ENCODE data around the gene SAPCD1. TPM values are rescaled to one million over a fixed set of nuclear protein-coding genes. Genes with fewer than 3 reads are reported as not detected.

Gene SAPCD1
- polyA plus RNA-seq, 1 of the 3 experiments (the other 2 are of a cell fraction) = 5.9 TPM

GRCh38 chr6:31767096-31767645 lies 4.7 kb downstream of the SAPCD1 start:
- Histone ChIP-seq H3K9ac (no peak overlapping the region), H3K4me1 (ENCODE audit: control insufficient read depth in 1 of 2, insufficient read depth in 2 of 2, low read depth in 1 of 2, low read length in 1 of 2) (peaks cover 0 to 8% of the 10 kb centered on the region in 2 experiments; a peak in 1 of 4 replicates), H2AFZ (ENCODE audit: low read depth) (no peak overlapping the region), H3K4me2 (no peak overlapping the region), H3F3A (replicated peaks; ENCODE audit: insufficient read depth) (peaks cover 2% of the 10 kb centered on the region), H3K27ac (ENCODE audit: low read depth in 2 of 2, low read length in 1 of 2) (no peak overlapping the region), H3K27me3 (ENCODE audit: insufficient read depth) (no peaks in the 10 kb centered on the region), H3K36me3 (replicated peaks in 1 of 2; ENCODE audit: control insufficient read depth in 1 of 2, insufficient read depth in 2 of 2, low read length in 1 of 2) (no peaks in the 10 kb centered on the region), H3K9me2 (no peaks in the 10 kb centered on the region), H3K9me3 (no peaks in the 10 kb centered on the region), H3K4me3 (ENCODE audit: low read depth in 2 of 2, low read length in 1 of 2) (no peak overlapping the region), H4K20me1 (ENCODE audit: insufficient read depth) (no peaks in the 10 kb centered on the region), H3K79me2 (ENCODE audit: insufficient read depth) (no peaks in the 10 kb centered on the region)
- no peak for DNase-seq
- 94% methylated on average over 6 of the region's 6 CpGs for WGBS (ENCODE audit: low lambda C conversion rate)
- no peak for TF ChIP-seq SIN3A (IDR thresholded peaks at IDR 0.05; ENCODE audit: borderline replicate concordance, low read depth, low read length)
- POLR2A ChIA-PET = interaction anchor here (1.2 kb wide), 1 partner anchor 38 kb away, joined by 5 read pairs; the partner anchor contains the start of gene DDAH2
- CTCF ChIA-PET = interaction anchor here (1.0 to 2.3 kb wide), 3 partner anchors 10 to 329 kb away, joined by 3 to 12 read pairs (median 3); partner anchors contain the start of gene VWA7

- ChIA-PET CTCF (interaction anchor here (0.7 to 3.3 kb wide), 8 partner anchors 16 to 1376 kb away, joined by 3 to 16 read pairs (median 6); partner anchors contain the start of genes DDAH2, LY6G5C and MSH5), POLR2A (interaction anchor here (0.7 kb wide), 1 partner anchor 14 kb away, joined by 3 read pairs; no protein-coding TSS in a partner anchor)
- WGBS (ENCODE audit: low lambda C conversion rate) = 96% methylated on average over 12 of the region's 18 CpGs
Measured at GRCh38 chr6:31768363-31769257, 6.2 kb downstream of the SAPCD1 start.

More at GRCh38 chr6:31768363-31769257, 6.2 kb downstream of the SAPCD1 start:
- Histone ChIP-seq H2AFZ (ENCODE audit: low read depth) (no peak overlapping the region), H3K4me2 (no peak overlapping the region), H4K20me1 (ENCODE audit: insufficient read depth) (no peaks in the 10 kb centered on the region), H3K9me2 (no peaks in the 10 kb centered on the region), H3F3A (replicated peaks; ENCODE audit: insufficient read depth) (peaks cover 2% of the 10 kb centered on the region), H3K9ac (no peak overlapping the region), H3K4me1 (ENCODE audit: control insufficient read depth in 1 of 2, insufficient read depth in 2 of 2, low read depth in 1 of 2, low read length in 1 of 2) (peaks cover 0 to 8% of the 10 kb centered on the region in 2 experiments; a peak in 1 of 4 replicates), H3K9me3 (no peaks in the 10 kb centered on the region), H3K4me3 (ENCODE audit: low read depth in 2 of 2, low read length in 1 of 2) (no peak overlapping the region), H3K27ac (ENCODE audit: low read depth in 2 of 2, low read length in 1 of 2) (no peak overlapping the region), H3K27me3 (ENCODE audit: insufficient read depth) (no peaks in the 10 kb centered on the region), H3K79me2 (ENCODE audit: insufficient read depth) (no peaks in the 10 kb centered on the region), H3K36me3 (replicated peaks in 1 of 2; ENCODE audit: control insufficient read depth in 1 of 2, insufficient read depth in 2 of 2, low read length in 1 of 2) (no peaks in the 10 kb centered on the region)
- no peak for TF ChIP-seq USF1 (IDR thresholded peaks at IDR 0.05; ENCODE audit: borderline replicate concordance, low read depth)
- TF ChIP-seq ELF1 (IDR thresholded peaks at IDR 0.05) = no peak
- TF ChIP-seq USF2 (IDR thresholded peaks at IDR 0.05; ENCODE audit: borderline replicate concordance, low read depth, low read length) = no peak
- no peak for TF ChIP-seq NFIC (IDR thresholded peaks at IDR 0.05; ENCODE audit: borderline replicate concordance)
- no peak for TF ChIP-seq SMC3 (IDR thresholded peaks at IDR 0.05; ENCODE audit: low read depth, low read length)
- no peak for TF ChIP-seq RXRA (IDR thresholded peaks at IDR 0.05; ENCODE audit: borderline replicate concordance, low read depth)
- TF ChIP-seq PBX3 (IDR thresholded peaks at IDR 0.05) = no peak
- TF ChIP-seq EP300 (IDR thresholded peaks at IDR 0.05; ENCODE audit: borderline replicate concordance in 1 of 2, low read depth in 1 of 2, low read length in 1 of 2) = no peak
- TF ChIP-seq CHD2 (IDR thresholded peaks at IDR 0.05; ENCODE audit: low read length, partially characterized antibody) = no peak
- no peak for TF ChIP-seq ZBTB33 (IDR thresholded peaks at IDR 0.05; ENCODE audit: borderline replicate concordance, low read depth)
- no peak for TF ChIP-seq MXI1 (IDR thresholded peaks at IDR 0.05; ENCODE audit: low read depth, low read length)
- TF ChIP-seq GATA2 (CRISPR knock-in tag; IDR thresholded peaks at IDR 0.05) = no peak
- TF ChIP-seq POLR2AphosphoS5 (IDR thresholded peaks at IDR 0.05; ENCODE audit: low read depth, low read length) = no peak
- TF ChIP-seq MEF2A (IDR thresholded peaks at IDR 0.05; ENCODE audit: borderline replicate concordance, low read depth) = no peak
- DNase-seq = no peak
